CD4-positive, alpha-beta T cell (primary cell): ENCODE results near the gene TEKTIP1. TPM values are rescaled to one million over a fixed set of nuclear protein-coding genes. Genes with fewer than 3 reads are reported as not detected.

Experiments
- ATAC-seq: fragments of 200-7000 bp; cut with Tn5 transposase; one replicate; pipeline ENCODE4 v1.10.0; 2022; ENCODE audit warnings: mild to moderate bottlenecking; ENCODE audit not compliant: poor library complexity
- CTCF ChIA-PET: fragments of 350-600 bp; sonication (Branson Sonifier 250); formaldehyde crosslinking; loops from one replicate; lab custom pipeline; 2021; ENCODE audit warnings: antibody characterized with exemption, inconsistent platforms; lab: Charles Lee
- POLR2A ChIA-PET: fragments of 350-600 bp; sonication (Branson Sonifier 250); formaldehyde crosslinking; loops from one replicate; lab custom pipeline; 2021; ENCODE audit warnings: antibody characterized with exemption, inconsistent platforms; lab: Charles Lee
- DNase-seq, 14 experiments: peaks; one replicate each; pipeline ENCODE4 v3.0.0-alpha.2; 2013 to 2020; ENCODE audit warnings: mixed read lengths in 2 of 14
- H3K27ac ChIP-seq, 2 donors: one replicate each; pipeline versions ENCODE4 v1.5.1 to v1.7.0; 2013; ENCODE audit warnings: low read length in 2 of 2, low read depth in 1 of 2, mild to moderate bottlenecking in 1 of 2
- H3K27me3 ChIP-seq, 2 experiments: 1 replicate in 1 of 2; 2 replicates in 1 of 2; pipeline versions ENCODE4 v1.6.1 to v1.7.0; 2013; ENCODE audit warnings: low read length in 2 of 2, control low read depth in 1 of 2, mild to moderate bottlenecking in 1 of 2, moderate library complexity in 1 of 2; ENCODE audit not compliant: insufficient read depth in 2 of 2, control insufficient read depth in 1 of 2
- H3K36me3 ChIP-seq: one replicate; pipeline ENCODE4 v1.6.1; 2013; ENCODE audit warnings: low read length, control low read depth; ENCODE audit not compliant: insufficient read depth
- H3K4me1 ChIP-seq: one replicate; pipeline ENCODE4 v1.6.1; 2013; ENCODE audit warnings: low read length, control low read depth; ENCODE audit not compliant: insufficient read depth
- H3K4me3 ChIP-seq: one replicate; pipeline ENCODE4 v1.5.1; 2013; ENCODE audit warnings: mild to moderate bottlenecking, low read length, moderate library complexity
- H3K9me3 ChIP-seq, 2 experiments: 1 replicate in 1 of 2; 2 replicates in 1 of 2; pipeline versions ENCODE4 v1.6.1 to v1.7.0; 2013; ENCODE audit warnings: low read length in 2 of 2, mild to moderate bottlenecking in 2 of 2, control low read depth in 1 of 2, moderate library complexity in 1 of 2; ENCODE audit not compliant: control insufficient read depth in 1 of 2, insufficient read depth in 1 of 2
- H3K27ac Mint-ChIP-seq: one replicate; pipeline ENCODE4 v1.8.0; 2020; ENCODE audit warnings: mixed read lengths
- H3K27me3 Mint-ChIP-seq: one replicate; pipeline ENCODE4 v1.8.0; 2021; ENCODE audit warnings: mixed read lengths
- H3K36me3 Mint-ChIP-seq: one replicate; pipeline ENCODE4 v1.8.0; 2021; ENCODE audit warnings: low read depth, mixed read lengths
- H3K4me1 Mint-ChIP-seq: one replicate; pipeline ENCODE4 v1.8.0; 2021; ENCODE audit warnings: low read depth, mixed read lengths
- H3K4me3 Mint-ChIP-seq: one replicate; pipeline ENCODE4 v1.8.0; 2020; ENCODE audit warnings: mild to moderate bottlenecking, mixed read lengths
- H3K9me3 Mint-ChIP-seq: one replicate; pipeline ENCODE4 v1.8.0; 2020; ENCODE audit warnings: mixed read lengths
- intact Hi-C, 2 experiments: fragments of 100-400 bp; cut with DNase I in 1 of 2; cut with micrococcal nuclease in 1 of 2; formaldehyde crosslinking; loops; one replicate each; pipeline versions ENCODE4 v1.15.1 to v1.9.0; 2023 to 2025; cut with DNase I, micrococcal nuclease
- total RNA-seq, 174 experiments: library from RNA in 2 of 174; stranded (reverse) in 2 of 174; gene quantifications; one replicate each; pipeline ENCODE4 v1.2.3 and lab custom pipeline; 2021 to 2026
- TF ChIP-seq, protein P1 (sequence below): fragments of 200-600 bp; IDR thresholded peaks from one replicate; pipeline ENCODE4 v1.8.0; 2022; ENCODE audit warnings: antibody characterized with exemption, mild to moderate bottlenecking

TEKTIP1 gene
- total RNA-seq, 2 experiments from 2014 or later, result 5.7 to 6.0 TPM

- TF ChIP-seq, protein P1, sequence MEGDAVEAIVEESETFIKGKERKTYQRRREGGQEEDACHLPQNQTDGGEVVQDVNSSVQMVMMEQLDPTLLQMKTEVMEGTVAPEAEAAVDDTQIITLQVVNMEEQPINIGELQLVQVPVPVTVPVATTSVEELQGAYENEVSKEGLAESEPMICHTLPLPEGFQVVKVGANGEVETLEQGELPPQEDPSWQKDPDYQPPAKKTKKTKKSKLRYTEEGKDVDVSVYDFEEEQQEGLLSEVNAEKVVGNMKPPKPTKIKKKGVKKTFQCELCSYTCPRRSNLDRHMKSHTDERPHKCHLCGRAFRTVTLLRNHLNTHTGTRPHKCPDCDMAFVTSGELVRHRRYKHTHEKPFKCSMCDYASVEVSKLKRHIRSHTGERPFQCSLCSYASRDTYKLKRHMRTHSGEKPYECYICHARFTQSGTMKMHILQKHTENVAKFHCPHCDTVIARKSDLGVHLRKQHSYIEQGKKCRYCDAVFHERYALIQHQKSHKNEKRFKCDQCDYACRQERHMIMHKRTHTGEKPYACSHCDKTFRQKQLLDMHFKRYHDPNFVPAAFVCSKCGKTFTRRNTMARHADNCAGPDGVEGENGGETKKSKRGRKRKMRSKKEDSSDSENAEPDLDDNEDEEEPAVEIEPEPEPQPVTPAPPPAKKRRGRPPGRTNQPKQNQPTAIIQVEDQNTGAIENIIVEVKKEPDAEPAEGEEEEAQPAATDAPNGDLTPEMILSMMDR, result no peak
- Mint-ChIP-seq H3K9me3 (no peaks in the 10 kb centered on the region), H3K27me3 (no peaks in the 10 kb centered on the region), H3K4me1 (no peaks in the 10 kb centered on the region), H3K27ac (no peak overlapping the region), H3K36me3 (no peaks in the 10 kb centered on the region), H3K4me3 (no peak overlapping the region)
- Histone ChIP-seq H3K27me3 (no peaks in the 10 kb centered on the region), H3K27ac (no peak overlapping the region), H3K36me3 (no peaks in the 10 kb centered on the region), H3K4me1 (peaks cover 2% of the 10 kb centered on the region), H3K4me3 (no peak overlapping the region), H3K9me3 (no peaks in the 10 kb centered on the region)
- POLR2A ChIA-PET, result interaction anchor here (0.6 to 1.3 kb wide), 2 partner anchors 13 to 113 kb away, joined by 3 read pairs; no protein-coding TSS in a partner anchor
- ATAC-seq (no peak), DNase-seq (no peak)
- intact Hi-C loops, result loop anchor here in 1 of 2 experiments (10.0 kb wide), 1 partner anchor 254 kb away; no protein-coding TSS in a partner anchor
- CTCF ChIA-PET, result interaction anchor here (1.9 kb wide), 1 partner anchor 46 kb away, joined by 6 read pairs; no protein-coding TSS in a partner anchor
These were observed 52.2 kb downstream of the TEKTIP1 start for GRCh38 chr19:3590991-3591659.

- H3K4me1 Mint-ChIP-seq, result no peaks in the 10 kb centered on the region
- intact Hi-C loops, result loop anchor here in 1 of 2 experiments (10.0 kb wide), 1 partner anchor 253 kb away; no protein-coding TSS in a partner anchor
These were observed 53.1 kb downstream of the TEKTIP1 start for GRCh38 chr19:3591876-3592613.

GRCh38 chr19:3593156-3593555 is 54.2 kb downstream of the TEKTIP1 start:
- Histone ChIP-seq H3K4me1 (no peaks in the 10 kb centered on the region), H3K27ac (no peak overlapping the region), H3K9me3 (no peaks in the 10 kb centered on the region), H3K27me3 (no peaks in the 10 kb centered on the region), H3K36me3 (no peaks in the 10 kb centered on the region), H3K4me3 (no peak overlapping the region)
- no peak for ATAC-seq
- Mint-ChIP-seq H3K36me3 (no peaks in the 10 kb centered on the region), H3K27ac (no peak overlapping the region), H3K4me3 (no peak overlapping the region), H3K27me3 (no peaks in the 10 kb centered on the region), H3K4me1 (no peaks in the 10 kb centered on the region), H3K9me3 (no peaks in the 10 kb centered on the region)
- TF ChIP-seq, protein P1, result no peak
- ChIA-PET CTCF (no interaction called here), POLR2A (no interaction called here)
- DNase-seq, result no peak
- intact Hi-C loops, result loop anchor here in 1 of 2 experiments (10.0 kb wide), 1 partner anchor 252 kb away; no protein-coding TSS in a partner anchor

More at GRCh38 chr19:3591876-3592613, 53.1 kb downstream of the TEKTIP1 start:
- no peaks in the 10 kb centered on the region for H3K27me3 Mint-ChIP-seq
- DNase-seq, result no peak
- ChIA-PET POLR2A (interaction anchor here (1.3 kb wide), 1 partner anchor 12 kb away, joined by 3 read pairs; no protein-coding TSS in a partner anchor), CTCF (interaction anchor here (1.9 kb wide), 1 partner anchor 47 kb away, joined by 6 read pairs; no protein-coding TSS in a partner anchor)
- no peak overlapping the region for H3K4me3 ChIP-seq
- no peaks in the 10 kb centered on the region for H3K9me3 Mint-ChIP-seq
- no peaks in the 10 kb centered on the region for H3K4me1 ChIP-seq
- no peak overlapping the region for H3K4me3 Mint-ChIP-seq
- no peak for ATAC-seq
- H3K27me3 ChIP-seq, result no peaks in the 10 kb centered on the region
- no peaks in the 10 kb centered on the region for H3K9me3 ChIP-seq
- H3K27ac Mint-ChIP-seq, result no peak overlapping the region
- TF ChIP-seq, protein P1, result no peak
- no peaks in the 10 kb centered on the region for H3K36me3 ChIP-seq
- H3K36me3 Mint-ChIP-seq, result no peaks in the 10 kb centered on the region
- no peak overlapping the region for H3K27ac ChIP-seq

Other genes starting within 250 kb of the TEKTIP1 start
- 10 to 100 TPM; 22.1 to 22.2 TPM for gene NFIC, start 172.6 kb upstream of the TEKTIP1 start, total RNA-seq
- not detected for gene SMIM24, start 58.6 kb upstream of the TEKTIP1 start, total RNA-seq
- gene SMIM44, start 55.7 kb upstream of the TEKTIP1 start, total RNA-seq, result not detected
- gene DOHH, start 38.5 kb upstream of the TEKTIP1 start, total RNA-seq, result 1 to 10 TPM; 3.9 to 4.7 TPM
- 100 to 1,000 TPM; 109 to 116 TPM for gene FZR1, start 32.9 kb upstream of the TEKTIP1 start, total RNA-seq
- 10 to 100 TPM; 62.5 to 65.0 TPM for gene MFSD12, start 18.4 kb downstream of the TEKTIP1 start, total RNA-seq
- gene HMG20B, start 33.8 kb downstream of the TEKTIP1 start, total RNA-seq, result 10 to 100 TPM; 34.3 to 36.6 TPM
- 1 to 10 TPM; 1.1 TPM for gene GIPC3, start 46.3 kb downstream of the TEKTIP1 start, total RNA-seq
- gene TBXA2R, start 67.7 kb downstream of the TEKTIP1 start, total RNA-seq, result under 1 TPM; 0.47 to 0.75 TPM
- gene CACTIN, start 87.6 kb downstream of the TEKTIP1 start, total RNA-seq, result 10 to 100 TPM; 25.8 to 25.9 TPM
- 10 to 100 TPM; 14.7 to 15.5 TPM for gene PIP5K1C, start 161.3 kb downstream of the TEKTIP1 start, total RNA-seq
- gene TJP3, start 169.2 kb downstream of the TEKTIP1 start, total RNA-seq, result 1 to 10 TPM; 8.2 to 9.0 TPM
- 10 to 100 TPM; 45.8 to 50.0 TPM for gene APBA3, start 222.5 kb downstream of the TEKTIP1 start, total RNA-seq
- 10 to 100 TPM; 68.9 to 71.1 TPM for gene MRPL54, start 223.5 kb downstream of the TEKTIP1 start, total RNA-seq
- not detected for gene RAX2, start 233.1 kb downstream of the TEKTIP1 start, total RNA-seq
- gene MATK, start 247.2 kb downstream of the TEKTIP1 start, total RNA-seq, result 1 to 10 TPM; 9.1 to 9.4 TPM